G401 (cell line): ENCODE data around the gene MUC22. TPM values are rescaled to one million over a fixed set of nuclear protein-coding genes. Genes with fewer than 3 reads are reported as not detected.
"Not testable (repeated sequence)": the region's sequence is repeated elsewhere in the genome, so short reads cannot be mapped to it uniquely, and the experiment has no call there.

ENCODE experiments used
- DNase-seq: peaks from one replicate; pipeline ENCODE4 v3.0.0-alpha.2; 2015; ENCODE audit warnings: low spot score
- in situ Hi-C: cut with HindIII; loops from 2 replicates; pipeline ENCODE4 v1.10.0; 2016; ENCODE audit warnings: low sequenced_read_pairs, mixed read lengths
- total RNA-seq: library from RNA; depleted of rRNA; stranded (reverse); fragments of >200 nt; shearing (Covaris generic); gene quantifications from 2 replicates; pipeline ENCODE4 v1.2.3, GENCODE V29; 2014; rRNA removed

Gene MUC22
- total RNA-seq, 1 experiment from 2014 or later, result not detected

- in situ Hi-C loops, DNase-seq: not testable (repeated sequence)
Measured at GRCh38 chr6:31067028-31067427, 56.8 kb downstream of the MUC22 start.

DNA sequence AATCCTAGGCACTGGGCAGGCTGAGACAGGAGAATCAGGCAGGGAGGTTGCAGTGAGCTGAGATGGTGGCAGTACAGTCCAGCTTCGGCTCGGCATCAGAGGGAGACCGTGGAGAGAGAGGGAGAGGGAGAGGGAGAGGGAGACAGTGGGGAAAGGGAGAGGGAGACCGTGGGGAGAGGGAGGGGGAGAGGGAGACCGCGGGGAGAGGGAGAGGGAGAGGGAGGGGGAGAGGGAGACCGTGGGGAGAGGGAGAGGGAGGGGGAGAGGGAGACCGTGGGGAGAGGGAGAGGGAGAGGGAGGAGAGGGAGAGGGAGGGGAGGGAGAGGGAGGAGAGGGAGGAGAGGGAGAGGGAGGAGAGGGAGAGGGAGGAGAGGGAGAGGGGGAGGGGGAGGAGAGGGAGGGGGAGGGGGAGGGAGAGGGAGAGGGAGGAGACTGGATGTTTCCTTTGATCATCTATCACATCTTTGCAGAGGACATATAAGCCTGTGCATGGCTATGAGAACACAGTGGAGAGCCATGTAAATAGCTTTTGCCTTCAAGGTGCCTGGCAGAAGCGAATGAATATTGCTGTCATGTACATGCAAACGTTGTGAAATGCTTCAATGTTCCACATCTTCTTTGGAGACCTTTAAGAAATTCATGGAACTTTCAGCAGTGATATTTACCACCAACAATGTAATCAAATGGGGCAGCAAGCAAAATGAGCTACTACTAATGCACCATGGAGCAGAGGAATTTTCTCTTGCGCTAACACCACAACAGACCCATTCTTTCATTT lies 57.8 kb downstream of the MUC22 start:
- in situ Hi-C loops, DNase-seq: not testable (repeated sequence)

DNA sequence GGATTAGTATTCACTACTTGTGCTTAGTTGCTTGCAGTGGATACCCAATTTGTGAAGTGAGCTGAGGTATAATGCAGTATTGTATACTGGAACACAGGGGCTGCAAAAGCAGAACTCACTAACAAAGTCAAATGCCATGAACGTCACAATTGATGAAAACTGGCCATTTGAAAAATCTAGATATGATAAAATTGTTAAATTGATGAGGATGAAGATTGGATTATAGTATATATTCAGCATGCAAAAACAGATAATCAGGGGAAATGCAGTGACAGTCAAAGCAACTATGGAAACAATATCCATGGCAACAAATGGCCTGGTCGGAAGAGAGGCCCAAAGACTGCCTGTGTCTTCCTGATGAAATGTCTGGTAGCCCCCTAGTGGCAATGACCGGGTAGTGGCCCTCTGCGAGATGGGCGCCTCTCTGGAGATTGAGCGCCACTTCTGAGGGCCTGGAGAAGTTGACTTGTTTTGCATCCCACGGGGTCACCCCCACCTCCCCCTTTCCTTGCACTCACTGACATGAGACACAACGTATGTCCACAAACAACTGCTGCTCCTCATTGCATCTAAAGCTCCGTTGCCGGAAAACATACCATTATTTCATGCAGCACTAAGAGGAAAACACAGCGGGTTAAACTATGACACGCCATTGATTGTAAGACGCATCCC lies 58.5 kb downstream of the MUC22 start:
- peak; percentile 58 for DNase-seq
- in situ Hi-C loops, result no loop called here

DNA sequence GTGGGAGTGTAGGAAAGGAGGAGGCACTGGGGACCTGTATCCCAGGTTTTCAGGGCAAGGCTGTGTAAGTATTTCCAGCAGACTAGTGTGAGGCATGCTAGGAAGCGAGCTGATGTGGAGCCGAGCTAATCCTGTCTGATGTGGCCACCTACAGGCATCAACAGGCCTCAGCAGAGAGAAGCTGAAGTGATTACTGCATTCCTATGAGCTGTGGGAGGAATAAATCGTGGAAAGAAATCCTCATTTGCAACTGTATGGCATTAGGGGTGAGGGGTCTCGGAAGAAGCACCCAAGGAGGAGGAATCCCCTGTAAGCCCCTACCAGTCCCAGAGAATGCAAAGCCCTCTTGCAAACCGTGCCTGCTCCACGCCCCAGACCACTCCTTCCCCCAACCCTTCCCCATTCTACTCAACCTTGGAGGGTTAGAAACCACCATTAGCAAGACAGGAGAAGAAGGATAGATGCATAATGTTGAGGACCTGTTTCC lies 60.5 kb downstream of the MUC22 start:
- in situ Hi-C loops, result no loop called here
- peak; percentile 67 for DNase-seq

GRCh38 chr6:31074401-31074800 lies 64.1 kb downstream of the MUC22 start:
- in situ Hi-C loops, result no loop called here
- DNase-seq, result no peak

DNA sequence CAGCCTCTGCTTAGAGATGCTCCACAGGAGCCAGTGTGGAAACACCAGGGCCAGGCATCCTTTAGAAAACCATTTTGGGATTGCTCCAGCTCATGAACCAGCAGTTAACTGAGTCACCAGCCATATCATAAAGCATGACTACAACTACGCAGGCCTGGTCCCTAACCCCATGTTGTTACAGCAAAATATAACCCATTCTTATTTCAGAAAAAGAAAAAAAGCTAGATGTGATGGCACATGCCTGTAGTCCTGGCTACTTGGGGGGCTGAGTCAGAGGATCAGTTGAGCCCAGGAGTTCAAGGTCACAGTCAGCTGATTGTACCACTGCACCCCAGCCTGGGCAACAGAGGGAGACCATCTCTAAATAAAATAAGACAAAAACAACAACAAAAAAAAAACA lies 65.3 kb downstream of the MUC22 start:
- in situ Hi-C loops, result no loop called here
- no peak for DNase-seq

- no peak for DNase-seq
- in situ Hi-C loops, result no loop called here
Measured at GRCh38 chr6:31076611-31077010, 66.3 kb downstream of the MUC22 start.

GRCh38 chr6:31079656-31080261 lies 69.5 kb downstream of the MUC22 start:
- peak; percentile 83 for DNase-seq
- in situ Hi-C loops, result no loop called here

DNA sequence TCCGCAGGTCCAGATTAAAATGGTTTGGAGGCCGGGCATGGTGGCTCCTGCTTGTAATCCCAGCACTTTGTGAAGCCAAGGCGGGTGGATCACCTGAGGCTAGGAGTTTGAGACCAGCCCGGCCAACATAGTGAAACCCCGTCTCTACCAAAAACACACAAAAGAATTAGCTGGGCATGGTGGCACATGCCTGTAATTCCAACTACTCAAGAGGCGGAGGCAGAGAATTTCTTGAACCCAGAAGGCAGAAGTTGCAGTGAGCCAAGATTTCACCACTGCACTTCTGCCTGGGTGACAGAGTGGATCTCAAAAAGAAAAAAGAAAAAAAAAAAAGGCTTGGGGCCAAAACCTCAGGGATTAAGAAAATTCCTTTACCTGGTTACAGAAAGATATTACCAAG lies 71.6 kb downstream of the MUC22 start:
- no peak for DNase-seq
- in situ Hi-C loops, result no loop called here

DNA sequence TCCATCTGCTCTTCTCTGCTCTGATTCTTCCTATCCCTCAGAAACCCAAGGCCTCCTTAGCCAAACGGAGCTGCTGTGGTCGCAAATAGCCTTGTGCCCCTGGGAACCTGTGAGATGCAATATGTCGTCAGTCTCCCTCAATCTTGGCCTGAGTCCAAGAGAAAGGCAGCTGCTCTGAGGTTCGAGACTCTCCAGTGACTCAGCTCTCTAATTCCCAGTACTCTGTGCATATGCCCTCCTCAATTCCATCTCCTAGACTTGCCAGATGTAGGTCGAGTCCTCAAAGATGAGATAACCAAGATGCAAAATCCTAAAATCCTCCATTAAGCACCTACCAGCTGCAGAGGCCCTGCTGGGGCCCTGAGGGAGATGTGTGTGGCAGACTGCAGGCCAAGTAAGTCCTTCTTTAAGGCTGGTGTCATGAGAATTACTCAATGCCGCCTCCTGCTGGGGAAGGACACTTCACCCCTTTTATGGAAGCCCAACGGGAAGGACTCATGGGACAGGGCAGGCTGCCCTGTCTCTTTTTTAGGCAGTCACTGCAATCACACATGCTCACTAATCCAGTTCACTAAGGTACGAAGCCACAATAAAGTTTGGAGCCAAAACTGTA lies 73.6 kb downstream of the MUC22 start:
- DNase-seq, result no peak
- in situ Hi-C loops, result no loop called here

Other genes with a start within 250 kb of the MUC22 start
- 131 and 141 TPM in 2 replicates for gene DDR1, start 126.0 kb upstream of the MUC22 start, total RNA-seq
- 46.2 and 51.9 TPM in 2 replicates for gene GTF2H4, start 102.3 kb upstream of the MUC22 start, total RNA-seq
- 74.5 and 105 TPM in 2 replicates for gene VARS2, start 96.2 kb upstream of the MUC22 start, total RNA-seq
- not detected in 2 replicates for gene SFTA2, start 78.3 kb upstream of the MUC22 start, total RNA-seq
- gene MUCL3, start 69.5 kb upstream of the MUC22 start, total RNA-seq, result not detected in 2 replicates
- not detected in 2 replicates for gene MUC21, start 26.8 kb upstream of the MUC22 start, total RNA-seq
- not detected in 2 replicates for gene C6orf15, start 102.1 kb downstream of the MUC22 start, total RNA-seq
- gene PSORS1C1, start 104.3 kb downstream of the MUC22 start, total RNA-seq, result not detected in 2 replicates
- not detected in 2 replicates for gene CDSN, start 110.0 kb downstream of the MUC22 start, total RNA-seq
- gene PSORS1C2, start 128.6 kb downstream of the MUC22 start, total RNA-seq, result not detected in 2 replicates
- gene CCHCR1, start 147.3 kb downstream of the MUC22 start, total RNA-seq, result 33.6 and 37.5 TPM in 2 replicates
- 16.1 and 19.4 TPM in 2 replicates for gene TCF19, start 148.1 kb downstream of the MUC22 start, total RNA-seq
- gene POU5F1, start 160.2 kb downstream of the MUC22 start, total RNA-seq, result 0.18 TPM in 1 of 2 replicates, not detected in the other